Endothelial cell of umbilical vein (primary cell): ENCODE results near the gene STPG3. TPM values are rescaled to one million over a fixed set of nuclear protein-coding genes. Genes with fewer than 3 reads are reported as not detected.

Experiments
- BruUV-seq: library from RNA; stranded (reverse); fragments of 400-500 nt; replicated peaks from 2 replicates; lab custom pipeline; 2021; lab: Mats Ljungman, UMichigan
- CTCF ChIA-PET: fragments of 300-600, 350-600 bp; sonication (Branson Sonifier 250); formaldehyde crosslinking; loops from one replicate; lab custom pipeline; 2021; ENCODE audit warnings: antibody characterized with exemption, inconsistent platforms; lab: Charles Lee
- POLR2A ChIA-PET: fragments of 300-600, 350-600 bp; sonication (Branson Sonifier 250); formaldehyde crosslinking; loops from one replicate; lab custom pipeline; 2021; ENCODE audit warnings: antibody characterized with exemption, inconsistent platforms; lab: Charles Lee
- DNase-seq: peaks from one replicate; pipeline ENCODE4 v3.0.0-alpha.2; 2011; ENCODE audit warnings: low read depth, low spot score
- FAIRE-seq: peaks from 2 replicates; lab custom pipeline; 2011; peaks lifted over from hg19 to GRCh38; lab: Jason Lieb, UNC
- H2AFZ ChIP-seq: 2 replicates; pipeline ENCODE4 v1.6.0; 2012; ENCODE audit warnings: low read depth, low read length, control low read depth, inconsistent platforms
- H3K27ac ChIP-seq: 2 replicates; pipeline ENCODE4 v1.5.1; 2011; ENCODE audit warnings: low read depth, mild to moderate bottlenecking, control low read depth, low read length, moderate library complexity; ENCODE audit not compliant: insufficient read depth
- H3K27me3 ChIP-seq, 2 experiments: 2 replicates each; pipeline versions ENCODE4 v1.6.0 to v1.6.1; 2011; ENCODE audit warnings: low read length in 2 of 2, mixed read lengths in 1 of 2; ENCODE audit not compliant: control insufficient read depth in 2 of 2, insufficient read depth in 2 of 2
- H3K36me3 ChIP-seq, 2 experiments: 2 replicates in 1 of 2; 3 replicates in 1 of 2; pipeline ENCODE4 v1.5.1; 2011; ENCODE audit warnings: low read length in 2 of 2, mild to moderate bottlenecking in 1 of 2, moderate library complexity in 1 of 2; ENCODE audit not compliant: control insufficient read depth in 2 of 2, insufficient read depth in 2 of 2; ENCODE audit errors: extremely low read depth in 1 of 2
- H3K4me1 ChIP-seq: 3 replicates; pipeline ENCODE4 v1.5.1; 2011; ENCODE audit warnings: mild to moderate bottlenecking, low read length; ENCODE audit not compliant: control insufficient read depth, insufficient read depth; ENCODE audit errors: extremely low read depth
- H3K4me2 ChIP-seq: 2 replicates; pipeline ENCODE4 v1.6.1; 2011; ENCODE audit warnings: low read length, control low read depth, mixed read lengths; ENCODE audit not compliant: insufficient read depth
- H3K4me3 ChIP-seq, 3 experiments: fragments of 200-600 bp in 1 of 3; sonication (generic), shearing (Covaris generic) in 1 of 3; replicated peaks in 1 of 3; 2 replicates each; pipeline ENCODE4 v1.5.1; 2011 to 2016; ENCODE audit warnings: control low read depth in 3 of 3, low read length in 3 of 3, mild to moderate bottlenecking in 2 of 3, inconsistent platforms in 1 of 3, low read depth in 1 of 3, moderate library complexity in 1 of 3; ENCODE audit not compliant: insufficient read depth in 1 of 3
- H3K79me2 ChIP-seq: 2 replicates; pipeline ENCODE4 v1.6.0; 2012; ENCODE audit warnings: low read length, inconsistent platforms; ENCODE audit not compliant: control insufficient read depth, insufficient read depth
- H3K9ac ChIP-seq: replicated peaks from 2 replicates; pipeline ENCODE3; 2011; ENCODE audit warnings: low read length, control low read depth; ENCODE audit not compliant: insufficient read depth; ENCODE audit errors: extremely low read depth
- H3K9me1 ChIP-seq: replicated peaks from 3 replicates; pipeline ENCODE4 v1.6.0; 2011; ENCODE audit warnings: mild to moderate bottlenecking, low read length; ENCODE audit not compliant: control insufficient read depth, insufficient read depth; ENCODE audit errors: extremely low read depth
- H3K9me3 ChIP-seq: replicated peaks from 2 replicates; pipeline ENCODE4 v1.5.1; 2012; ENCODE audit warnings: low read length, inconsistent platforms; ENCODE audit not compliant: control insufficient read depth, insufficient read depth
- H4K20me1 ChIP-seq: replicated peaks from 2 replicates; pipeline ENCODE3; 2011; ENCODE audit warnings: mild to moderate bottlenecking, low read length; ENCODE audit not compliant: control insufficient read depth, insufficient read depth; ENCODE audit errors: extremely low read depth
- FOS ChIP-seq: IDR thresholded peaks from 2 replicates; pipeline ENCODE4 v1.6.1; 2011; ENCODE audit warnings: mild to moderate bottlenecking, low read length, moderate library complexity, borderline replicate concordance; ENCODE audit not compliant: insufficient read depth
- GATA2 ChIP-seq: IDR thresholded peaks from 2 replicates; pipeline ENCODE4 v1.7.0; 2011; ENCODE audit warnings: low read depth, mild to moderate bottlenecking, moderate library complexity, mixed read lengths, low read length; ENCODE audit not compliant: insufficient read length, insufficient read depth
- JUN ChIP-seq: IDR thresholded peaks from 2 replicates; pipeline ENCODE4 v1.6.1; 2011; ENCODE audit warnings: borderline replicate concordance, low read depth; ENCODE audit not compliant: insufficient read length, insufficient read depth
- POLR2A ChIP-seq: IDR thresholded peaks from 2 replicates; pipeline ENCODE4 v1.6.1; 2012; ENCODE audit warnings: low read depth, mild to moderate bottlenecking, control low read depth, low read length
- POLR2AphosphoS5 ChIP-seq: IDR thresholded peaks from 2 replicates; pipeline ENCODE4 v1.6.1; 2012; ENCODE audit warnings: low read depth, mild to moderate bottlenecking, control low read depth, low read length, moderate library complexity; ENCODE audit not compliant: insufficient read depth
- dilution Hi-C: fragments of 300-500 bp; cut with MboI; formaldehyde crosslinking; loops from one replicate; pipeline ENCODE4 v1.15.0; 2019; ENCODE audit warnings: low sequenced_read_pairs; ENCODE audit not compliant: extremely low pct_ligation_motif_present
- intact Hi-C: fragments of 100-400 bp; cut with micrococcal nuclease; formaldehyde crosslinking; loops from one replicate; pipeline ENCODE4 v1.10.0; 2022
- polyA plus RNA-seq, 4 experiments: library from polyadenylated mRNA; depleted of rRNA in 3 of 4; stranded (reverse) in 3 of 4; unstranded in 1 of 4; fragments of >200 nt; gene quantifications; 2 replicates each; pipeline versions ENCODE4 v1.2.1 to v1.2.3, GENCODE V29; 2011 to 2012; ENCODE audit warnings: missing spikeins in 1 of 4
- total RNA-seq: library from RNA; stranded (reverse); gene quantifications from 2 replicates; pipeline ENCODE4 v1.2.3, GENCODE V29; 2021
- TF ChIP-seq, protein P1 (sequence below), 2 donors: IDR thresholded peaks; 1 replicate in 1 of 2; 2 replicates in 1 of 2; pipeline ENCODE4 v1.5.1; 2011; ENCODE audit warnings: low read length in 2 of 2, mild to moderate bottlenecking in 2 of 2, moderate library complexity in 2 of 2, control low read depth in 1 of 2, inconsistent platforms in 1 of 2, low read depth in 1 of 2; ENCODE audit not compliant: insufficient read depth in 1 of 2; ENCODE audit errors: extremely low read depth in 1 of 2

Gene STPG3
- total and polyA plus RNA-seq, 2 donors (not counting 3 experiments of a cell fraction or from before 2014, with no cell fraction given), result not detected

DNA sequence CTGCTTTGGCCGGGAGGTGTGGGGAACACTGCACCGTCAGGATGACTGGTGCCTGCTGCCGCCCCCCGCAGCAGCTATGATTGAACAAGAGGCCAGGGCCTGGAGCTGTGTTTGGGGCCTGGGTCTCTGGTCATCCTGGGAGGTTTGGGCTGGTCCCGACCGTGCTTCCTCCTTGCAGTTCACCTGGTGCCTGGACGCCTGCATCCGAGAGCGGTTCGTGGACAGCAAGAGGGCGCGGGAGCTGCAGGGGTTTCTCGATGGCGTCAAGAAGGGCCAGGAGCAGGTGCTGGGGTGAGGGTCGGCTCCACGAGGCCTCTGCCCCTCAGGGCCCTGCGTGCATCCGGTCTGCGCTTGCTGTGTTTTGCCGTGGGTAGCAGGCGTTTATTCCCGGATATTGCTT lies 13.0 kb downstream of the STPG3 start:
- no peaks in the 10 kb centered on the region for H3K9me3 ChIP-seq
- H4K20me1 ChIP-seq, result no peaks in the 10 kb centered on the region
- intact Hi-C loops (no loop called here), dilution Hi-C loops (no loop called here)
- H3K79me2 ChIP-seq, result no peaks in the 10 kb centered on the region
- no peak overlapping the region for H3K27ac ChIP-seq
- H3K36me3 ChIP-seq, result peaks cover 0 to 27% of the 10 kb centered on the region in 2 experiments
- POLR2A ChIA-PET, result no interaction called here
- no peak overlapping the region for H3K4me2 ChIP-seq
- H3K9ac ChIP-seq, result no peak overlapping the region
- DNase-seq (no peak), FAIRE-seq (no peak)
- TF ChIP-seq JUN, result no peak
- TF ChIP-seq, protein P1, sequence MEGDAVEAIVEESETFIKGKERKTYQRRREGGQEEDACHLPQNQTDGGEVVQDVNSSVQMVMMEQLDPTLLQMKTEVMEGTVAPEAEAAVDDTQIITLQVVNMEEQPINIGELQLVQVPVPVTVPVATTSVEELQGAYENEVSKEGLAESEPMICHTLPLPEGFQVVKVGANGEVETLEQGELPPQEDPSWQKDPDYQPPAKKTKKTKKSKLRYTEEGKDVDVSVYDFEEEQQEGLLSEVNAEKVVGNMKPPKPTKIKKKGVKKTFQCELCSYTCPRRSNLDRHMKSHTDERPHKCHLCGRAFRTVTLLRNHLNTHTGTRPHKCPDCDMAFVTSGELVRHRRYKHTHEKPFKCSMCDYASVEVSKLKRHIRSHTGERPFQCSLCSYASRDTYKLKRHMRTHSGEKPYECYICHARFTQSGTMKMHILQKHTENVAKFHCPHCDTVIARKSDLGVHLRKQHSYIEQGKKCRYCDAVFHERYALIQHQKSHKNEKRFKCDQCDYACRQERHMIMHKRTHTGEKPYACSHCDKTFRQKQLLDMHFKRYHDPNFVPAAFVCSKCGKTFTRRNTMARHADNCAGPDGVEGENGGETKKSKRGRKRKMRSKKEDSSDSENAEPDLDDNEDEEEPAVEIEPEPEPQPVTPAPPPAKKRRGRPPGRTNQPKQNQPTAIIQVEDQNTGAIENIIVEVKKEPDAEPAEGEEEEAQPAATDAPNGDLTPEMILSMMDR (IDR thresholded peaks at IDR 0.05; ENCODE audit: extremely low read depth in 1 of 2, insufficient read depth in 1 of 2, low read depth in 1 of 2, low read length in 2 of 2), result no peak
- no peak for TF ChIP-seq POLR2A
- no peak for TF ChIP-seq POLR2AphosphoS5
- TF ChIP-seq FOS, result no peak
- no peak for TF ChIP-seq GATA2
- BruUV-seq, result no TSS peak
- H3K9me1 ChIP-seq, result no peaks in the 10 kb centered on the region
- peaks cover 14% of the 10 kb centered on the region for H3K4me1 ChIP-seq
- H3K27me3 ChIP-seq, result no peaks in the 10 kb centered on the region
- H3K4me3 ChIP-seq, result no peak overlapping the region
- no peak overlapping the region for H2AFZ ChIP-seq
- CTCF ChIA-PET, result interaction anchor here (1.5 kb wide), 1 partner anchor 28 kb away, joined by 6 read pairs; no protein-coding TSS in a partner anchor
